GM12878 (cell line): ENCODE data around the gene HUWE1. TPM values are rescaled to one million over a fixed set of nuclear protein-coding genes. Genes with fewer than 3 reads are reported as not detected.

ENCODE experiments used
- ATAC-seq: fragments of 200-7000 bp; cut with Tn5 transposase; 3 replicates; pipeline ENCODE4 v1.9.1; 2020; ENCODE audit warnings: mild to moderate bottlenecking, moderate library complexity
- BruUV-seq: library from RNA; stranded (reverse); fragments of 400-500 nt; replicated peaks from 2 replicates; lab custom pipeline; 2021; lab: Mats Ljungman, UMichigan
- CTCF ChIA-PET: fragments of 300-600 bp; sonication (Branson Sonifier 250); formaldehyde crosslinking; extraction: SDS; loops from one replicate; lab custom pipeline; 2021; ENCODE audit warnings: inconsistent platforms; lab: Yijun Ruan, JAX
- POLR2A ChIA-PET: fragments of 350-600 bp; formaldehyde crosslinking; extraction: SDS; loops from one replicate; lab custom pipeline; 2021; ENCODE audit warnings: inconsistent platforms; lab: Charles Lee
- RAD21 ChIA-PET: fragments of 300-600 bp; sonication (Branson Sonifier 250); formaldehyde crosslinking; loops from one replicate; lab custom pipeline; 2023; ENCODE audit warnings: antibody characterized with exemption; ENCODE audit not compliant: unreplicated experiment; lab: Charles Lee
- SMC1A ChIA-PET: fragments of 300-600 bp; sonication (Branson Sonifier 250); formaldehyde crosslinking; loops from one replicate; lab custom pipeline; 2023; ENCODE audit not compliant: unreplicated experiment, uncharacterized antibody; lab: Charles Lee
- DNase-seq: peaks from one replicate; pipeline ENCODE4 v3.0.0-alpha.2; 2011; ENCODE audit warnings: low read depth, low spot score
- FAIRE-seq: peaks from 3 replicates; lab custom pipeline; 2011; peaks lifted over from hg19 to GRCh38; lab: Jason Lieb, UNC
- H2AFZ ChIP-seq: 2 replicates; pipeline ENCODE4 v1.6.0; 2011; ENCODE audit warnings: low read depth, low read length, control low read depth; ENCODE audit not compliant: control insufficient read depth
- H3K27ac ChIP-seq: 2 replicates; pipeline ENCODE4 v1.5.1; 2011; ENCODE audit warnings: control low read depth; ENCODE audit not compliant: control insufficient read depth, insufficient read depth
- H3K27me3 ChIP-seq, 2 experiments: replicated peaks in 1 of 2; 2 replicates each; pipeline versions ENCODE4 v1.6.0 to v1.6.1; 2011; ENCODE audit warnings: low read length in 1 of 2; ENCODE audit not compliant: control insufficient read depth in 2 of 2, insufficient read depth in 2 of 2
- H3K36me3 ChIP-seq, 2 experiments: 2 replicates each; pipeline ENCODE4 v1.5.1; 2011; ENCODE audit warnings: low read length in 1 of 2; ENCODE audit not compliant: control insufficient read depth in 2 of 2, insufficient read depth in 2 of 2
- H3K4me1 ChIP-seq: 2 replicates; pipeline ENCODE4 v1.6.1; 2011; ENCODE audit warnings: mild to moderate bottlenecking, low read length, moderate library complexity, mixed read lengths; ENCODE audit not compliant: control insufficient read depth, insufficient read depth
- H3K4me2 ChIP-seq: 2 replicates; pipeline ENCODE4 v1.6.0; 2011; ENCODE audit warnings: control low read depth; ENCODE audit not compliant: control insufficient read depth, insufficient read depth
- H3K4me3 ChIP-seq: fragments of 200-600 bp; sonication (generic); 2 replicates; pipeline ENCODE4 v1.5.1; 2016
- H3K79me2 ChIP-seq: 2 replicates; pipeline ENCODE4 v1.6.0; 2011; ENCODE audit warnings: low read length; ENCODE audit not compliant: control insufficient read depth, insufficient read depth
- H3K9ac ChIP-seq: 2 replicates; pipeline ENCODE4 v1.8.0; 2011; ENCODE audit warnings: low read length, control low read depth, mixed read lengths; ENCODE audit not compliant: control insufficient read depth, insufficient read depth
- H3K9me3 ChIP-seq: replicated peaks from 3 replicates; pipeline ENCODE4 v1.5.1; 2011; ENCODE audit warnings: mild to moderate bottlenecking, low read length; ENCODE audit not compliant: control insufficient read depth, insufficient read depth
- H4K20me1 ChIP-seq: 2 replicates; pipeline ENCODE4 v1.6.0; 2011; ENCODE audit not compliant: control insufficient read depth, insufficient read depth
- HSF1 ChIP-seq: fragments of 150-350 bp; IDR thresholded peaks from 2 replicates; pipeline ENCODE4 v1.6.1; 2014; ENCODE audit warnings: mild to moderate bottlenecking, low read depth, low read length
- IRF3 ChIP-seq: fragments of 450-650 bp; IDR thresholded peaks from 2 replicates; pipeline ENCODE4 v1.6.1; 2014; ENCODE audit warnings: mild to moderate bottlenecking
- RBBP5 ChIP-seq: fragments of 200-600 bp; sonication (generic); conservative IDR thresholded peaks from 2 replicates; pipeline ENCODE4 v1.6.1; 2016
- SUZ12 ChIP-seq: fragments of 200-600 bp; sonication (generic); IDR thresholded peaks from one replicate; pipeline ENCODE4 v1.6.1; 2018; ENCODE audit warnings: antibody characterized with exemption, mild to moderate bottlenecking; ENCODE audit not compliant: unreplicated experiment
- TARDBP ChIP-seq: IDR thresholded peaks from 2 replicates; pipeline ENCODE4 v1.6.1; 2016; ENCODE audit warnings: borderline replicate concordance
- WGBS: methylation state at CpG from one replicate; pipeline ENCODE4 v1.1.6; 2016; ENCODE audit warnings: low lambda C conversion rate; ENCODE audit not compliant: insufficient replicate concordance, insufficient coverage; ENCODE audit errors: missing lambda C conversion rate; 5-methylcytosine and 5-hydroxymethylcytosine counted together
- in situ Hi-C: fragments of 300-500 bp; cut with MboI; formaldehyde crosslinking; loops from 9 replicates; pipeline ENCODE4 v1.14.3; 2018; ENCODE audit warnings: mixed read lengths
- intact Hi-C: fragments of 100-400 bp; cut with micrococcal nuclease; formaldehyde crosslinking; loops from one replicate; pipeline ENCODE4 v1.14.2; 2022; ENCODE audit not compliant: unreplicated experiment
- polyA plus RNA-seq, 11 experiments: library from polyadenylated mRNA; depleted of rRNA in 4 of 11; unstranded in 6 of 11; stranded (reverse) in 5 of 11; fragments of >200 nt; fragmentation: Nextera tagmentation in 4 of 11; fragmentation: Illumina TruSeq in 1 of 11; extraction: Ambion mirVana in 4 of 11; extraction: Trizol in 1 of 11; gene quantifications; 1 replicate in 1 of 11; 2 replicates in 10 of 11; pipeline versions ENCODE4 v1.2.1 to v1.2.3, GENCODE V29; 2011 to 2016; ENCODE audit warnings: inconsistent platforms in 2 of 11, missing spikeins in 2 of 11, low read depth in 1 of 11
- total RNA-seq, 4 experiments: library from RNA; depleted of rRNA in 3 of 4; stranded (reverse); fragments of >200 nt in 3 of 4; fragmentation: Illumina TruSeq in 1 of 4; extraction: Trizol in 1 of 4; gene quantifications; 2 replicates each; pipeline versions ENCODE4 v1.2.1 to v1.2.3, GENCODE V29; 2013 to 2021
- TF ChIP-seq, protein P1 (sequence below): fragments of 450-650 bp; IDR thresholded peaks from 2 replicates; pipeline ENCODE4 v1.6.1; 2017; ENCODE audit warnings: borderline replicate concordance

Gene HUWE1
- total and polyA plus RNA-seq, 10 of the 15 experiments (the other 5 are each of a cell fraction or from before 2014, with no cell fraction given), result 35.9 to 280 (median 100) TPM

- H3K79me2 ChIP-seq, result peaks cover 28% of the 10 kb centered on the region
- H3K4me3 ChIP-seq, result no peak overlapping the region
- ATAC-seq, result no peak
- POLR2A ChIA-PET, result no interaction called here
- H3K27ac ChIP-seq, result no peak overlapping the region
- no peaks in the 10 kb centered on the region; the same call in 1 of the 2 replicates for H4K20me1 ChIP-seq
- no peak overlapping the region for H3K4me2 ChIP-seq
- H3K9ac ChIP-seq, result no peak overlapping the region
- SMC1A ChIA-PET, result interaction anchor here (0.8 to 1.4 kb wide), 4 partner anchors 13 to 174 kb away, joined by 3 to 4 read pairs (median 4); no protein-coding TSS in a partner anchor
- H3K9me3 ChIP-seq, result no peaks in the 10 kb centered on the region
- H3K4me1 ChIP-seq, result no peaks in the 10 kb centered on the region
- CTCF ChIA-PET, result no interaction called here
- H3K27me3 ChIP-seq, result no peaks in the 10 kb centered on the region
- intact Hi-C loops, result no loop called here
- RAD21 ChIA-PET, result no interaction called here
- DNase-seq, result no peak
- no TSS peak for BruUV-seq
- no peak overlapping the region for H2AFZ ChIP-seq
- in situ Hi-C loops, result no loop called here
- peaks cover 0 to 3% of the 10 kb centered on the region in 2 experiments; a peak in 2 of 4 replicates for H3K36me3 ChIP-seq
- FAIRE-seq, result no peak
- 0% methylated on average over 1 of the region's 1 CpG for WGBS
- TF ChIP-seq SUZ12 (no peak), TARDBP (no peak), HSF1 (no peak), RBBP5 (no peak), IRF3 (no peak)
- TF ChIP-seq, protein P1, sequence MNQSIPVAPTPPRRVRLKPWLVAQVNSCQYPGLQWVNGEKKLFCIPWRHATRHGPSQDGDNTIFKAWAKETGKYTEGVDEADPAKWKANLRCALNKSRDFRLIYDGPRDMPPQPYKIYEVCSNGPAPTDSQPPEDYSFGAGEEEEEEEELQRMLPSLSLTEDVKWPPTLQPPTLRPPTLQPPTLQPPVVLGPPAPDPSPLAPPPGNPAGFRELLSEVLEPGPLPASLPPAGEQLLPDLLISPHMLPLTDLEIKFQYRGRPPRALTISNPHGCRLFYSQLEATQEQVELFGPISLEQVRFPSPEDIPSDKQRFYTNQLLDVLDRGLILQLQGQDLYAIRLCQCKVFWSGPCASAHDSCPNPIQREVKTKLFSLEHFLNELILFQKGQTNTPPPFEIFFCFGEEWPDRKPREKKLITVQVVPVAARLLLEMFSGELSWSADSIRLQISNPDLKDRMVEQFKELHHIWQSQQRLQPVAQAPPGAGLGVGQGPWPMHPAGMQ, result no peak
Measured at GRCh38 chrX:53656845-53657244, 29.7 kb downstream of the HUWE1 start.
